Measurements from ENCODE around the gene SYCP3. TPM values are rescaled to one million over a fixed set of nuclear protein-coding genes. Genes with fewer than 3 reads are reported as not detected.

Gene SYCP3
- total RNA-seq, 1 donor from 2014 or later, result not detected

DNA sequence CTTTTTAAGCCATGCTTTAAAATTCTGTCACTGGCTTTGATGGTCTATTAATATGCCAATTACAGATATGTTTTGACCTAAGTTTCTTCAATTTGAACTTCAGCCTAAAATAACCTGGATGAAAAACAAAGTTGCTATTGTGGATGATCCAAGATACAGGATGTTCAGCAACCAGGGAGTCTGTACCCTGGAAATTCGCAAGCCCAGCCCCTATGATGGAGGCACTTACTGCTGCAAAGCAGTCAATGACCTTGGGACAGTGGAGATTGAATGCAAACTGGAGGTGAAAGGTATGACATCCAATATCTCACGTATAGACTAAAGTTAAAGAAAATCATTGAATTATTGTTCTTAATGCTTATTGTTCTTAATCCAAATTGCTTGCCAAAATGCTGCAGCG, 59.0 kb downstream of the SYCP3 start:
- Histone ChIP-seq H3K9me3 (no peaks in the 10 kb centered on the region), H3K27ac (no peak overlapping the region), H3K4me3 (no peak overlapping the region), H3K4me1 (no peaks in the 10 kb centered on the region), H3K27me3 (no peaks in the 10 kb centered on the region), H3K36me3 (no peaks in the 10 kb centered on the region)
- no peak for DNase-seq (ENCODE audit: low spot score in 2 of 2)
- TF ChIP-seq, protein P1, sequence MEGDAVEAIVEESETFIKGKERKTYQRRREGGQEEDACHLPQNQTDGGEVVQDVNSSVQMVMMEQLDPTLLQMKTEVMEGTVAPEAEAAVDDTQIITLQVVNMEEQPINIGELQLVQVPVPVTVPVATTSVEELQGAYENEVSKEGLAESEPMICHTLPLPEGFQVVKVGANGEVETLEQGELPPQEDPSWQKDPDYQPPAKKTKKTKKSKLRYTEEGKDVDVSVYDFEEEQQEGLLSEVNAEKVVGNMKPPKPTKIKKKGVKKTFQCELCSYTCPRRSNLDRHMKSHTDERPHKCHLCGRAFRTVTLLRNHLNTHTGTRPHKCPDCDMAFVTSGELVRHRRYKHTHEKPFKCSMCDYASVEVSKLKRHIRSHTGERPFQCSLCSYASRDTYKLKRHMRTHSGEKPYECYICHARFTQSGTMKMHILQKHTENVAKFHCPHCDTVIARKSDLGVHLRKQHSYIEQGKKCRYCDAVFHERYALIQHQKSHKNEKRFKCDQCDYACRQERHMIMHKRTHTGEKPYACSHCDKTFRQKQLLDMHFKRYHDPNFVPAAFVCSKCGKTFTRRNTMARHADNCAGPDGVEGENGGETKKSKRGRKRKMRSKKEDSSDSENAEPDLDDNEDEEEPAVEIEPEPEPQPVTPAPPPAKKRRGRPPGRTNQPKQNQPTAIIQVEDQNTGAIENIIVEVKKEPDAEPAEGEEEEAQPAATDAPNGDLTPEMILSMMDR (IDR thresholded peaks at IDR 0.05), result no peak
- intact Hi-C loops (cut with DNase I), result no loop called here

Other genes with a start within 250 kb of the SYCP3 start
- not detected for gene MYBPC1, start 144.5 kb downstream of the SYCP3 start, total RNA-seq
- gene CHPT1, start 41.8 kb downstream of the SYCP3 start, total RNA-seq, result 56.6 TPM
- gene GNPTAB, start 91.5 kb upstream of the SYCP3 start, total RNA-seq, result 9.5 TPM
- 8.8 TPM for gene DRAM1, start 138.1 kb upstream of the SYCP3 start, total RNA-seq

Data from ascending aorta (tissue), 2 donors.